ENCODE results near the gene ATP5PD. TPM values are rescaled to one million over a fixed set of nuclear protein-coding genes. Genes with fewer than 3 reads are reported as not detected.

Gene ATP5PD
- total and polyA plus RNA-seq, 2 of the 13 experiments (the other 11 are each of a cell fraction or from before 2014, with no cell fraction given): 158 to 428 TPM

DNA sequence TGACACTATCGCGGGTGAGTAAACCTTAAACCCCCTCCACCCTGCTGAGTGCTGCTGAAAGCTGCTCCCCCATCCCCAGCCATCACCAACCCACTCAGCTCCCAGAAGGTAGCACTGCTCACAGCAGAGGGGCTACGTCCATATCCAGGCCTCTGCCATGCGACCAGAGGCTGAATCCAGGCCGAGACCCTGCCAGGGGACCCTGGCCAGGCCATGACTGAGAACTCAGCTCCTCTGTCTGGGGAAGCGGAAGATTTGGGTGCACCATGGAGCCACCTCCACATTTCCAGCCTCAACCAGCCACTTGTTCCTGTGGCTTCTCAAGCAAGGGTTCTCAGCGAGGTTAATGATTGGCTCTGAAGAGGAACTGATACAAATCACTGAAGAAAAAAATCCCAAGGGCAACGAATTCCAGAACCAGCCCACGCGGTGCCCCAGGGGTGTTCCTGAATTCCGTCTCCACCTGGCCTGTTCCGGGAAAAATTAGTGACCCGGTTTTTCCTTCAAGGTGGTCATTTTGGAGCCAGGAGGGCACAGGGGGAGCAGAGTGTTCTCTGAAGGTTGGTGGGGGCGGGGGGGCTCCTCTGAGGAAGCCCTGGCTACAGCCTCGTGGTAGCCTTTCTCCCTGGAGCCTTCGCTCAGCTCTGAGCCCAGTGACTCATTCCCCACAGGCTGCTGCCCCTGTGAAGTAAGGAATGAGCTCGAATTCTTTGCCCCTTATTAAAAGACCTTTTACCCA, 31.7 kb upstream of the ATP5PD start (continued):
- no peak for TF ChIP-seq GLMP (CRISPR knock-in tag; IDR thresholded peaks at IDR 0.05; ENCODE audit: borderline replicate concordance)
- TF ChIP-seq ZNF136 (CRISPR knock-in tag; IDR thresholded peaks at IDR 0.05; ENCODE audit: low read depth): no peak
- no peak for TF ChIP-seq HMGXB4 (CRISPR knock-in tag; IDR thresholded peaks at IDR 0.05; ENCODE audit: borderline replicate concordance in 1 of 2, low read depth in 1 of 2)
- no peak for TF ChIP-seq ZFP90 (CRISPR knock-in tag; IDR thresholded peaks at IDR 0.05; ENCODE audit: borderline replicate concordance)
- TF ChIP-seq ZBTB3 (CRISPR knock-in tag; IDR thresholded peaks at IDR 0.05; ENCODE audit: borderline replicate concordance, low read depth): no peak
- TF ChIP-seq TP53 (CRISPR knock-in tag; conservative IDR thresholded peaks at IDR 0.05): no peak
- TF ChIP-seq ZNF251 (CRISPR knock-in tag; IDR thresholded peaks at IDR 0.05): no peak
- no peak for TF ChIP-seq IKZF5 (CRISPR knock-in tag; IDR thresholded peaks at IDR 0.05)
- no peak for TF ChIP-seq ZBTB20 (CRISPR knock-in tag; IDR thresholded peaks at IDR 0.05; ENCODE audit: borderline replicate concordance, low read depth)
- TF ChIP-seq PRDM4 (CRISPR knock-in tag; IDR thresholded peaks at IDR 0.05; ENCODE audit: borderline replicate concordance): no peak
- no peak for TF ChIP-seq ZNF614 (CRISPR knock-in tag; IDR thresholded peaks at IDR 0.05; ENCODE audit: borderline replicate concordance)
- no peak for TF ChIP-seq PREB (CRISPR knock-in tag; IDR thresholded peaks at IDR 0.05)
- TF ChIP-seq CEBPZ (IDR thresholded peaks at IDR 0.05; ENCODE audit: low read length): no peak
- TF ChIP-seq ZNF432 (CRISPR knock-in tag; IDR thresholded peaks at IDR 0.05; ENCODE audit: borderline replicate concordance): no peak
- TF ChIP-seq ZNF570 (CRISPR knock-in tag; IDR thresholded peaks at IDR 0.05; ENCODE audit: borderline replicate concordance): no peak
- no peak for TF ChIP-seq ZKSCAN5 (CRISPR knock-in tag; IDR thresholded peaks at IDR 0.05)
